Measurements from ENCODE around the gene SNPH.
"Not testable (repeated sequence)": the region's sequence is repeated elsewhere in the genome, so short reads cannot be mapped to it uniquely, and the experiment has no call there.

SNPH gene

GRCh38 chr20:1336699-1337367 is 70.7 kb downstream of the SNPH start:
- TF ChIP-seq, protein P1, sequence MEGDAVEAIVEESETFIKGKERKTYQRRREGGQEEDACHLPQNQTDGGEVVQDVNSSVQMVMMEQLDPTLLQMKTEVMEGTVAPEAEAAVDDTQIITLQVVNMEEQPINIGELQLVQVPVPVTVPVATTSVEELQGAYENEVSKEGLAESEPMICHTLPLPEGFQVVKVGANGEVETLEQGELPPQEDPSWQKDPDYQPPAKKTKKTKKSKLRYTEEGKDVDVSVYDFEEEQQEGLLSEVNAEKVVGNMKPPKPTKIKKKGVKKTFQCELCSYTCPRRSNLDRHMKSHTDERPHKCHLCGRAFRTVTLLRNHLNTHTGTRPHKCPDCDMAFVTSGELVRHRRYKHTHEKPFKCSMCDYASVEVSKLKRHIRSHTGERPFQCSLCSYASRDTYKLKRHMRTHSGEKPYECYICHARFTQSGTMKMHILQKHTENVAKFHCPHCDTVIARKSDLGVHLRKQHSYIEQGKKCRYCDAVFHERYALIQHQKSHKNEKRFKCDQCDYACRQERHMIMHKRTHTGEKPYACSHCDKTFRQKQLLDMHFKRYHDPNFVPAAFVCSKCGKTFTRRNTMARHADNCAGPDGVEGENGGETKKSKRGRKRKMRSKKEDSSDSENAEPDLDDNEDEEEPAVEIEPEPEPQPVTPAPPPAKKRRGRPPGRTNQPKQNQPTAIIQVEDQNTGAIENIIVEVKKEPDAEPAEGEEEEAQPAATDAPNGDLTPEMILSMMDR (IDR thresholded peaks at IDR 0.05; ENCODE audit: low read depth, low read length): no peak

DNA sequence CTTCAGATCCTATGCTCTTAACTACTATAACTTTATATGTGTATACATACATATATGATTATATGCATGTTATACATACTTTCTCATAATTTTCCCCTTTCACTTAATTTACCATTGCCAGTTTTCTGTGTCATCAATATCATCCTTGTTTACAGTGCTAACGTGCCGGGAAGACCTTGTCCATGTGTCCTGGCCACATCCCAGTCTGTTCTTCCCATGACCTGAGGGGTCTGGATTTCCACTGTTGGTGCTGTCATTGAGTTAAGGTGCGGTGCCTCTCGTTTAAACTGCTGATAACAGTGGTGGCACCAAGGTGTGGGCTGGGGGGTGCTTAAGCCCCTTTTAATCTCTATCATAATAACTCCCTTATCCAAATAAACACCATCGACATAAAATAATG is 71.3 kb downstream of the SNPH start:
- TF ChIP-seq, protein P1 (IDR thresholded peaks at IDR 0.05; ENCODE audit: low read depth, low read length): no peak
- DNase-seq (ENCODE audit: low read depth in 2 of 2): no peak
- no peak overlapping the region for H3K4me3 ChIP-seq (replicated peaks in 1 of 2; ENCODE audit: low read depth in 2 of 2, low read length in 2 of 2)

More at GRCh38 chr20:1336699-1337367, 70.7 kb downstream of the SNPH start:
- peak; percentile 65 to 84 for DNase-seq (ENCODE audit: low read depth in 2 of 2)
- H3K4me3 ChIP-seq (replicated peaks in 1 of 2; ENCODE audit: low read depth in 2 of 2, low read length in 2 of 2): no peak overlapping the region

DNA sequence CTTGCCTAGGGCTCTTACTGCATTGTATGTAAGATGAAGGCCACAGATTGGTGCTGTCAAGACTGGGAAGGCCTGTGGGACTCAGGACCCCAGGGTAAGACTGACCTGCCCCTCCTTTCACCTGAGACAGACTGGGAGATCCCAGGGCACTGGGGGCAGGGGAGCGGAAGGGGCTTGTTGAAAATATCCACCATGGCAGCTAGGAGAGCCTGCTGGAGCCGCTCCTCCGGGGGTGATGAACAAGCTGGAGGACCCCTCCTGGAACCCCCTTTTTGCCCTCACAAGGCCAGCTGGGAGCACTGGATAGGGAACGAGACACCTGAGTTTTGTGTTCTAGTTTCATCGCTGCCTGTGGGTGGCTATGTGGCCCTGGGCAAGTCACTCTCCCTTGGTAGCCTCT is 72.0 kb downstream of the SNPH start:
- TF ChIP-seq, protein P1 (IDR thresholded peaks at IDR 0.05; ENCODE audit: low read depth, low read length): no peak
- no peak overlapping the region for H3K4me3 ChIP-seq (replicated peaks in 1 of 2; ENCODE audit: low read depth in 2 of 2, low read length in 2 of 2)
- DNase-seq (ENCODE audit: low read depth in 2 of 2): no peak

DNA sequence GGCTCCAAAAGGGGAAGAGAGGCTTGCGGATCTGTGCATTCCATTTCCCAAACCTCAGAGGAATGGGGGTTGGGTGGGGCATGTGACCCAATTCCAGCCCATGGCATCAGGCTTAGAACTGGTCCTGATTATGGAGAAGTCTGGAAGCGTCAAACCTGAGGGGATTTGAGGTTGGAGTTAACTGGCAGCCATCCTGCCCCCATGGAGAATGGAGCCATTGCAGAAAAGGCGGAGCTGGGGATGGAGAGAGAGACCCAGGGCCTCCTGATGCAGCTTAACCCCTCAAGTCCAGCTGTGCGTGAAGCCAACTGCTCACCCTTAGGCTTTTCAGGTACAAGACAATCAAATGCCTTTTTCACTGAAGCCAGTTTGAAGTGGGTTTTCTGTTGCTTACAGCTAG is 72.7 kb downstream of the SNPH start:
- no peak overlapping the region for H3K4me3 ChIP-seq (replicated peaks in 1 of 2; ENCODE audit: low read depth in 2 of 2, low read length in 2 of 2)
- no peak for DNase-seq (ENCODE audit: low read depth in 2 of 2)
- TF ChIP-seq, protein P1 (IDR thresholded peaks at IDR 0.05; ENCODE audit: low read depth, low read length): no peak

GRCh38 chr20:1341561-1342265 is 75.6 kb downstream of the SNPH start:
- DNase-seq (ENCODE audit: low read depth in 2 of 2): peak; percentile 77 to 83
- TF ChIP-seq, protein P1 (IDR thresholded peaks at IDR 0.05; ENCODE audit: low read depth, low read length): no peak
- no peak overlapping the region for H3K4me3 ChIP-seq (replicated peaks in 1 of 2; ENCODE audit: low read depth in 2 of 2, low read length in 2 of 2)

- H3K4me3 ChIP-seq (replicated peaks in 1 of 2; ENCODE audit: low read depth in 2 of 2, low read length in 2 of 2): not testable (repeated sequence)
- peak in 1 of 2 donors; percentile 62 for DNase-seq (ENCODE audit: low read depth in 2 of 2)
- TF ChIP-seq, protein P1 (IDR thresholded peaks at IDR 0.05; ENCODE audit: low read depth, low read length): peak; percentile 13
Observed at GRCh38 chr20:1343446-1344124, 77.5 kb downstream of the SNPH start.

Data from cardiac fibroblast (primary cell).